Osteocyte (in vitro differentiated cells): Measurements from ENCODE around the gene TCERG1L. TPM values are rescaled to one million over a fixed set of nuclear protein-coding genes. Genes with fewer than 3 reads are reported as not detected.

ENCODE experiments used
- DNase-seq: peaks from one replicate; pipeline ENCODE4 v3.0.0; 2021; ENCODE audit warnings: mixed read lengths; ENCODE audit not compliant: unreplicated experiment; ENCODE audit errors: extremely low spot score
- H3K27ac Mint-ChIP-seq: one replicate; pipeline ENCODE4 v1.8.0; 2021; ENCODE audit warnings: mild to moderate bottlenecking, mixed read lengths; ENCODE audit not compliant: unreplicated experiment
- H3K27me3 Mint-ChIP-seq: one replicate; pipeline ENCODE4 v1.8.0; 2021; ENCODE audit warnings: mixed read lengths; ENCODE audit not compliant: unreplicated experiment
- H3K36me3 Mint-ChIP-seq: one replicate; pipeline ENCODE4 v1.8.0; 2021; ENCODE audit warnings: mixed read lengths; ENCODE audit not compliant: unreplicated experiment
- H3K4me1 Mint-ChIP-seq: one replicate; pipeline ENCODE4 v1.8.0; 2021; ENCODE audit warnings: mixed read lengths; ENCODE audit not compliant: unreplicated experiment
- H3K4me3 Mint-ChIP-seq: one replicate; pipeline ENCODE4 v1.8.0; 2021; ENCODE audit warnings: mild to moderate bottlenecking, moderate library complexity, mixed read lengths; ENCODE audit not compliant: unreplicated experiment
- H3K9me3 Mint-ChIP-seq: one replicate; pipeline ENCODE4 v1.8.0; 2021; ENCODE audit warnings: mixed read lengths; ENCODE audit not compliant: unreplicated experiment
- CTCF ChIP-seq: fragments of 200-600 bp; sonication (generic); IDR thresholded peaks from 2 replicates; pipeline ENCODE4 v1.5.0; 2021; ENCODE audit warnings: antibody characterized with exemption, mild to moderate bottlenecking, moderate library complexity
- total RNA-seq: library from RNA; stranded (reverse); gene quantifications from 2 replicates; pipeline ENCODE4 v1.2.1, GENCODE V29; 2021

Gene TCERG1L
- total RNA-seq, 1 donor from 2014 or later, result not detected

GRCh38 chr10:131345691-131346090, 34.2 kb upstream of the TCERG1L start:
- Mint-ChIP-seq H3K36me3 (no peaks in the 10 kb centered on the region), H3K27me3 (no peaks in the 10 kb centered on the region), H3K9me3 (peaks cover 30% of the 10 kb centered on the region), H3K4me1 (no peaks in the 10 kb centered on the region), H3K4me3 (no peak overlapping the region), H3K27ac (no peak overlapping the region)
- no peak for DNase-seq
- TF ChIP-seq CTCF, result no peak

- no peaks in the 10 kb centered on the region for H3K36me3 Mint-ChIP-seq
- H3K9me3 Mint-ChIP-seq, result peaks cover 29% of the 10 kb centered on the region
These were observed 33.2 kb upstream of the TCERG1L start for GRCh38 chr10:131344747-131345146.

GRCh38 chr10:131337741-131338140, 26.2 kb upstream of the TCERG1L start:
- Mint-ChIP-seq H3K4me1 (no peaks in the 10 kb centered on the region), H3K27ac (no peak overlapping the region), H3K4me3 (no peak overlapping the region), H3K9me3 (peaks cover 53% of the 10 kb centered on the region), H3K36me3 (no peaks in the 10 kb centered on the region), H3K27me3 (no peaks in the 10 kb centered on the region)
- no peak for TF ChIP-seq CTCF
- DNase-seq, result no peak

More at GRCh38 chr10:131344747-131345146, 33.2 kb upstream of the TCERG1L start:
- H3K27ac Mint-ChIP-seq, result no peak overlapping the region
- TF ChIP-seq CTCF, result no peak
- DNase-seq, result no peak
- no peak overlapping the region for H3K4me3 Mint-ChIP-seq
- no peaks in the 10 kb centered on the region for H3K27me3 Mint-ChIP-seq
- no peaks in the 10 kb centered on the region for H3K4me1 Mint-ChIP-seq

GRCh38 chr10:131332821-131333220, 21.3 kb upstream of the TCERG1L start:
- H3K4me1 Mint-ChIP-seq, result no peaks in the 10 kb centered on the region
- H3K36me3 Mint-ChIP-seq, result no peaks in the 10 kb centered on the region
- peaks cover 45% of the 10 kb centered on the region for H3K9me3 Mint-ChIP-seq
- TF ChIP-seq CTCF, result no peak
- H3K27ac Mint-ChIP-seq, result no peak overlapping the region
- no peaks in the 10 kb centered on the region for H3K27me3 Mint-ChIP-seq
- no peak overlapping the region for H3K4me3 Mint-ChIP-seq
- no peak for DNase-seq

GRCh38 chr10:131323880-131324279, 12.4 kb upstream of the TCERG1L start:
- Mint-ChIP-seq H3K36me3 (no peaks in the 10 kb centered on the region), H3K4me1 (no peaks in the 10 kb centered on the region), H3K9me3 (peaks cover 25% of the 10 kb centered on the region), H3K27me3 (no peaks in the 10 kb centered on the region), H3K4me3 (no peak overlapping the region), H3K27ac (no peak overlapping the region)
- no peak for DNase-seq
- TF ChIP-seq CTCF, result no peak
